KBM-7 (cell line): ENCODE measurements around the gene SAFB.

Experiments used
- DNase-seq: peaks from one replicate; pipeline ENCODE4 v3.0.0-alpha.2; 2015
- in situ Hi-C: fragments of 300-500 bp; cut with MboI; formaldehyde crosslinking; loops from 2 replicates; pipeline ENCODE4 v1.14.3; 2020; ENCODE audit warnings: low sequenced_read_pairs, low pct_unique_long_range_greater_than_20kb, mixed read lengths

SAFB gene

DNA sequence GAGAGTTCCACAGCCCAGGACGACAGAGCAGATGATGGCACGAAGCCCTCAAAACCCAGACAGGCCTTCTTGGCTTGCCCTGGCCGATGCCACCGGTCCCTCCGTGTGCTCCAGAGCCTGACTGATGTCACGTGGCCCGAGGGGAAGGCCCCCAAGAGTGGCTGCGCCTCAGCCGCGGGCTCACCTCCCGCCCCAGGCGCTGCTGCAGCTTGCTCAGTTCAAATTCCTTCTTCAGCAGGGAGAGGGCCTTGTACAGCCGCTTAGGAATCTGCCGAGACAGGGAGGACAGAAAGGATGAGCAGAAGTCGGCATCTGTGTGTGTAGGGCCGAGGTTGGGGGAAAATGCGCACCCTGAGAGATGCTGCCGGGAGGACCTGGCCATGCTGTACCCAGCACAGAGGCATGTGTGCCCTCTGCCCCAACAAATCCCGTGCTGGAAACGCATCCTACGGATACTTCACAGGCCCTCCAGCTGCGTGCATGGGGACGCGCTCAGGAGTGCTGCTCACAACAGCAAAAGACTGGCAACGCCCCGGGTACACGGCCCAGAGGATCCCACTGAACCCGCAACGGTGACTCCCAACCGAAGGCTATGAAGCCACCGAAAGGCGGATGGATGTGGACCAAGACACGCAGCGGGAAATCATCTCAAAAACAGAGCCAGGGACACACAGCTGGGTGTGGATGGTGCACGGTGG, 84.1 kb downstream of the SAFB start:
- no peak for DNase-seq
- in situ Hi-C loops = no loop called here

DNA sequence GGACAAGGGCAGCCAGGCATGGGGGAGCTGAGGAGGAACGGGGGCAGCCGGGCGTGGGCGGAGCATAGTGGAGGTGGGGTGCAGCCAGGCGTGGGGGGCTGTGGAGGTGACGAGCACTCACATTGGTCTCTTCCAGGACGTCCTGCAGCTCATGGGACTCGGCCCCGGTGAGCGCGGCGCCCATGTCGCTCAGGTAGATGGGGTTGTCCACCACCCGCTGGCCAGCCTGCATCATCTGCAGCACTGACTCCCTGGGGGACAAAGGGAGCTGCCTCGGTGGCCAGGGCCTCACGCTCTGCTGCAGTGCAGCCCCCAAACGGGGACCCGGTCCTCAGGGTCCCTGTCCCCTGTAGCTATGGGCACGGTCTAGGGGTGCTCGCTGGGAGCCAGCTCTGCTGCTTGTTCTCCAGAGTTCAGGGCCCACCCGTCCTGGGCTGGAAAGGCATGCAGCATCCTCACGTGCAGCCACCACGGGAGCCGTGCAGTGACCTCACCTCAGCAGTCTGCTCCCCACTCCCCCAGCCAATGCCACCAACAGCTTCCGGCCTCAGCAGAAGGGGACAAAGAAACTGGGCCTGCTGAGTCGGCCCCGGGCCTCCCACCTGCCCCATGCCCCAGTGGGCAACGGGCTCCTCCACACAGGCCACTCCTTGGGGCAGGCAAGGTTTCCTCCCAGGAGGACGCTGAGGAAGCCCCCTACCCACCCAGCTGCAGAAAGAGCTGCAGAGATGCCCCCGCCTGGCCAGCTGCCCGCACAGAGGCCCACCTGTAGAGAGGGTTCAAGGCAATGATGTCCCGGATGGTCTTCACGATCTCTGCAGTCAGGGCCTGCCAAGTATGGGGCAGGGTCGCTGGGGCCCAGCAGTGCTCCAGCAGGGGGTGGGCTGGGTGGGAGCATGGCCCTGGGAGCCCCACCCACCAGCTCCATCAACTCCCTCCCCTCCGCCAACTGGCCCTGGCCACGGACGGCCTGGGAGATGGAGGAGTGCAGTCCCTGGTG, 85.0 kb downstream of the SAFB start:
- DNase-seq = no peak
- in situ Hi-C loops = no loop called here

DNA sequence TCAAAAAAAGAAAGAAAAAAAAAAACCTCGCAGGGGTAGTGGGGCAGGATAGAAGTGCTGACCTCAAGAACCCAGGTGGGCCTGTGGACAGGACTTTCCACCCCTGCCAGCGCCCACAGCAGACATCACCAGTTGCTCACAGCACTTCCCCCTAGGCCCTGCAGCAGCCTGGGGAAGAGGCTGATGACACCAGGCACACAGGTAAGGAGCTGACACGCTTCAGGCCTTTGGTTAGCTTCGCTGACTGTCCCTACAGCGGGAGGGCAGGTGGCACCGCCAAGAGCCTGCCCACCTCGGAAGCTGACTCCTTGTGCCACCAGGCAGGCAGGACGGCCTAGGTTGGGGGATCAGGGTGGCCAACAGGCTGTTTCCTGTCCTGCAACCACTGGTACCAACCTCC, 88.1 kb downstream of the SAFB start:
- no peak for DNase-seq
- in situ Hi-C loops = no loop called here

DNA sequence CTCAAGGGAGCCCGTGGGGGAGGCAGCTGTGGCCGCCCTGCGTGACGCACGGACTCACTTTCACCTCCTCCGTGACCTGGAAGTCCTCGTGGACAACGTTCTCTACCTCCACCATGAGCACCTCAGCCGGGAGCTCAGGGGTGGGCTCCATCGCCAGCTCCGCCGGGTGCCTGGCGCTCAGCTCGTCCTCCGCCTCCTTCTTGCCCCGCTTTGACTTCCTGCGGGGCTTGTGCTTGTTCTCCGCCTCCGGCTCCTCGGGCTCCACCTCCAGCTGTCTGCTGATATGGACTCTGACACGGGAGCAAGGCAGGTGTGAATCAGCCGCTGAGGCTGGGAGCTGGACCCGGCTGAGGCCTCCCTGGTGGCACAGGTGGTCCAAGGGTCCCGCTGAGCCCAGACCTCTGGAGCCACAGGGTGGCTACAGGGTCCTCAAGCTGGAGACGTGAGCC, 88.9 kb downstream of the SAFB start:
- in situ Hi-C loops = no loop called here
- DNase-seq = no peak

DNA sequence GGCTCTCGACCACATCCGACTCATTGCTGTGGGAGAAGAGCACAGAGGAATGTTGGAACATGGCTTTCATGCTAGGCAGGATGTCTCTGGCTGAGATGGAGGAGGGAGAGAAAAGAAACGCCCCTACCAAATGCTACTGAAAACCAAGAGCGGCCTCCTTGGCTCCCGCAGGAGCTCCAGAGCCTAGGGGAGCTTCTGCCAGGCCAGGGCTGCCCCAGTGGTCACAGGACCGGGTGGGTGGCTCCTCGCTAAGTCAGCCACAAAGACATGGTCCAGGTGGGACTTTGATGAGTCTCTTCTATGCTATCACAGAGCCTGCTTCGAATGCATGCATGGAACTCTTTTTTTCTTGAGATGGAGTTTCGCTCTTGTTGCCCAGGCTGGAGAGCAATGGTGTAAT, 90.3 kb downstream of the SAFB start:
- in situ Hi-C loops = no loop called here

DNA sequence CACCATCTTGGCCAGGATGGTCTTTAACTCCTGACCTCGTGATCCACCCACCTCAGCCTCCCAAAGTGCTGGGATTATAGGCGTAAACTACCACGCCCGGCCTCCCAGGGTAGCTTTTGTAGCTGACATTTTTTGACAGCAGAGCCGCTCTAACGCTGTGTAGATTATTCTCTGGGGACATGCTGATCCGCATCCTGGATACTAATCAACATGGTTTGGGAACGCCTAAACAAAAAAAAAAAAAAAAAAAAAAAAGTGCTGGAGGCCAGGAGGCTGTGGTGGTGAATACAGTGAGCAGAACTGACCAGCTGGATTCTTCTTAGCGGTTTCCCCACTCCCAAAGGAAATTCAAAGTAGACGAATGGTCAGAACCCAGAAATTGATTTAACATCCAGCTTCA, 91.9 kb downstream of the SAFB start:
- DNase-seq = no peak
- in situ Hi-C loops = no loop called here

More for the DNA sequence above, 90.3 kb downstream of the SAFB start:
- DNase-seq = no peak

DNA sequence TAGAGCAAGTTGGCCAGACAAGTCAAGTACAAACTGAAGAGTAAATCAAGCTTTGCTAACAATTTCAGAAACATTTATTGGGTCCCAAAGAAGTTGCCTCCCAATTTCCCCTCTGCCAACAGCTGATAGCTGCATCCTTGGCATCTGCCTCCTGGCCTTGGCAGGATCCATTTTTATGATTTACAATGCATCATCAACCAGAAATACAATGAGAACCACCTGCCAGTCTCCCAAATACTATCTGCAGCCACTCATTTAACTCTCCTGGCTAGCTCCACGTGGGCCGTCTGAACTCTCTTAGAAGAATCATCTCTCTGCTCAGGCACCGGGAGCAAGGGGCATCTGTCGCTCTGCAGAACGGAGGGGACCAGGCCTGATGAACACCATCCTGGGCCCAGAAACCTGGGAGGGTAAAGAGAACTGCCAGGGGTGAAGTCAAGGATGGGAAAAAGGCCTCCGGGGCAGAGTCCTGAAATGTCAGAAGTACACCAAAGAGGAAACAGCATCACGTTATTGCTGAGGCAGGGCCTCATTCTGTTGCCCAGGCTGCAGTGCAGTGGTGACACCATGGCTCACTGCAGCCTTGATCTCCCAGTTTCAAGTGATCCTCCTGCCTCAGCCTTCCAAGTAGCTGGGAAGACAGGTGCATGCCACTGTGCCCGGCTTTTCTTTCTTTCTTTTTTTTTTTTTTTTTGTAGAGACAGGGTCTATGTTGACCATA, 94.5 kb downstream of the SAFB start:
- in situ Hi-C loops = no loop called here
- DNase-seq = no peak
